ENCODE measurements around the gene ZNF467. TPM values are rescaled to one million over a fixed set of nuclear protein-coding genes. Genes with fewer than 3 reads are reported as not detected.

Gene ZNF467
- total RNA-seq, 2 donors from 2014 or later, result 2.5 to 5.0 TPM

GRCh38 chr7:149727053-149727898, 46.1 kb downstream of the ZNF467 start:
- no peak overlapping the region for H3K9ac ChIP-seq (ENCODE audit: low read depth in 2 of 2, low read length in 2 of 2)
- no peaks in the 10 kb centered on the region for H3K27me3 ChIP-seq
- intact Hi-C loops (cut with DNase I), result no loop called here
- H3K36me3 ChIP-seq, result no peaks in the 10 kb centered on the region
- no peak overlapping the region for H3K4me3 ChIP-seq
- no peaks in the 10 kb centered on the region for H3K9me3 ChIP-seq
- no peak for DNase-seq
- no peaks in the 10 kb centered on the region for H3K4me1 ChIP-seq
- H3K27ac ChIP-seq, result no peak overlapping the region
- TF ChIP-seq CTCF (IDR thresholded peaks at IDR 0.05), result no peak

- TF ChIP-seq CTCF (IDR thresholded peaks at IDR 0.05), result no peak
- H3K9ac ChIP-seq (ENCODE audit: low read depth in 2 of 2, low read length in 2 of 2), result no peak overlapping the region
- no peaks in the 10 kb centered on the region for H3K36me3 ChIP-seq
- no peaks in the 10 kb centered on the region for H3K4me1 ChIP-seq
- no peak overlapping the region for H3K27ac ChIP-seq
- H3K9me3 ChIP-seq, result no peaks in the 10 kb centered on the region
- no peak for DNase-seq
- H3K4me3 ChIP-seq, result no peak overlapping the region
- intact Hi-C loops (cut with DNase I), result no loop called here
- no peaks in the 10 kb centered on the region for H3K27me3 ChIP-seq
These were observed 47.5 kb downstream of the ZNF467 start for GRCh38 chr7:149725916-149726315.

GRCh38 chr7:149725426-149725821, 48.0 kb downstream of the ZNF467 start:
- TF ChIP-seq CTCF (IDR thresholded peaks at IDR 0.05), result no peak
- intact Hi-C loops (cut with DNase I), result no loop called here
- Histone ChIP-seq H3K27ac (no peak overlapping the region), H3K27me3 (no peaks in the 10 kb centered on the region), H3K9me3 (no peaks in the 10 kb centered on the region), H3K9ac (ENCODE audit: low read depth in 2 of 2, low read length in 2 of 2) (no peak overlapping the region), H3K36me3 (no peaks in the 10 kb centered on the region), H3K4me3 (no peak overlapping the region), H3K4me1 (no peaks in the 10 kb centered on the region)
- no peak for DNase-seq

- H3K4me3 ChIP-seq, result no peak overlapping the region
- DNase-seq, result no peak
- H3K9ac ChIP-seq (ENCODE audit: low read depth in 2 of 2, low read length in 2 of 2), result no peak overlapping the region
- H3K36me3 ChIP-seq, result no peaks in the 10 kb centered on the region
- H3K27me3 ChIP-seq, result no peaks in the 10 kb centered on the region
- intact Hi-C loops (cut with DNase I), result no loop called here
- no peak for TF ChIP-seq CTCF (IDR thresholded peaks at IDR 0.05)
- H3K27ac ChIP-seq, result no peak overlapping the region
- H3K9me3 ChIP-seq, result no peaks in the 10 kb centered on the region
- no peaks in the 10 kb centered on the region for H3K4me1 ChIP-seq
These were observed 48.5 kb downstream of the ZNF467 start for GRCh38 chr7:149724661-149725425.

- no peak overlapping the region for H3K4me3 ChIP-seq
- H3K36me3 ChIP-seq, result no peaks in the 10 kb centered on the region
- H3K27ac ChIP-seq, result no peak overlapping the region
- H3K9me3 ChIP-seq, result no peaks in the 10 kb centered on the region
- no peak for DNase-seq
- no peak for TF ChIP-seq CTCF (IDR thresholded peaks at IDR 0.05)
- H3K27me3 ChIP-seq, result no peaks in the 10 kb centered on the region
- intact Hi-C loops (cut with DNase I), result no loop called here
- H3K9ac ChIP-seq (ENCODE audit: low read depth in 2 of 2, low read length in 2 of 2), result no peak overlapping the region
- no peaks in the 10 kb centered on the region for H3K4me1 ChIP-seq
These were observed 49.4 kb downstream of the ZNF467 start for GRCh38 chr7:149723795-149724495.
